Measurements from ENCODE around the gene DCP1B.

- no peak for TF ChIP-seq CTCF (conservative IDR thresholded peaks at IDR 0.05; ENCODE audit: low read depth, low read length)
- TF ChIP-seq POLR2A (IDR thresholded peaks at IDR 0.05; ENCODE audit: low read depth, low read length), result no peak
- no peak for TF ChIP-seq CEBPB (IDR thresholded peaks at IDR 0.05; ENCODE audit: low read depth, low read length)
- TF ChIP-seq MAFK (IDR thresholded peaks at IDR 0.05; ENCODE audit: low read depth, low read length), result no peak
- TF ChIP-seq RFX5 (IDR thresholded peaks at IDR 0.05; ENCODE audit: low read depth, low read length), result no peak
- TF ChIP-seq ELK1 (IDR thresholded peaks at IDR 0.05; ENCODE audit: borderline replicate concordance, low read depth, low read length), result no peak
- no peak for TF ChIP-seq MAZ (IDR thresholded peaks at IDR 0.05; ENCODE audit: borderline replicate concordance, low read depth, low read length)
- no peak for TF ChIP-seq FOS (IDR thresholded peaks at IDR 0.05; ENCODE audit: low read depth, low read length)
- no peak for TF ChIP-seq SMC3 (IDR thresholded peaks at IDR 0.05; ENCODE audit: low read depth, low read length)
- TF ChIP-seq CHD1 (IDR thresholded peaks at IDR 0.05; ENCODE audit: low read depth, low read length), result no peak
- no peak for TF ChIP-seq USF2 (IDR thresholded peaks at IDR 0.05; ENCODE audit: low read depth, low read length)
- TF ChIP-seq RCOR1 (IDR thresholded peaks at IDR 0.05; ENCODE audit: insufficient replicate concordance, low read length), result no peak
Observed at GRCh38 chr12:1918884-1919236, 85.4 kb downstream of the DCP1B start.
